GM19351 (cell line): ENCODE data around the gene FIBP.

Experiments
- ATAC-seq: cut with Tn5 transposase; IDR thresholded peaks from one replicate; pipeline ENCODE4 v1.9.1; 2021; ENCODE audit warnings: mild to moderate bottlenecking, moderate library complexity; ENCODE audit not compliant: unreplicated experiment

FIBP gene

DNA sequence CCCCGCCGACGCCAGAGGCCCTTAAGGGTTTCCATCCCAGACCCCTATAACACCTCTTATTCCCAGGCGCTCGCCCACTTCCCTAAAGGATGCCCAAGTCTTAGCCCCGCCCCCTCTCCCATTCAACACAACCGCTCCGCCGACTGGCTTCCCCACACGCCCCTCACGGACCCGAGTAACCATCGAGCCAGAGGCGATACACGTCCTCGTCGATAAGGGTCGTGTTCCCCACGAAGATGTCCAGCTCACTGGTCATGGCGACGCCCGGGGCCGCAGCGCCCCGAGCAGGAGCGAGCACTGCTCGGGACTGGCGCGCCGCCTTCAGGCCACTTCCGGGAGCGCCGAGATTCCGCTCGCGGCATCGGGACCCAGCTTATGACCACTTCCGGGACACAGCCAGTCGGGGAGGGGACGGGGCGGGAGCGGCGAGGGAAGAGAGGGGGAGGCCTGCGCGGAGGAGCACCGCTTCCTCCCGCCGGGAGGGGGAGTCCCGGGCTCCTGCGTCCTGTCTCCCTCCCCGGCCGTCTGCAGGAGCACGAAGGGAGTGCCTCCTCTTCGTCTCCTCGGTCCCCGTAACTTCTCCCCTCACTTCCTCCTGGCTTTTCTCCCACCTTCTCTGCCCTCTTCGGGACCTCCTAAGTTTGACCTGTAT is at the start of gene FIBP:
Gene FIBP (minus strand): TSS at position 309 of the 652 bp plus-strand sequence. CDS start 53 bp downstream, at position 256.
- peak; percentile 40 for ATAC-seq

DNA sequence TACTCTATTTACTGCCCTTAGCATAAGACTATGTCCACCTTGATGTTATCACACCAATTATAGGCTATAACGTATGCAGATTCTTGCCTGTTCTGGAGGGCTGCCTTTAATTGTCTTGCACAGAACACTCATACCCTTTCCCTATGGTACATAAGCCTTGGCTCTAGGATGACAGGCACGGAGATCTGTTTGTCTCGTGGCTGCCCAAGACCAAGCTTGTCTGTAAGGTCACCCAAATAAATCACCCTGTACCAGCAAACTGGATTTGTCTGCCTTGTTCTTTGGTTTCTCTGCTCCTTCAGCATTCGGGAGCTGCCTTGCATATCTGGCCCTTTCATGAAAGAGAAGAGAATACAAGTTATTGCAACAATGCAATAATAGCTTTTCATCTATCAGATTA is 49.5 kb upstream of the FIBP start:
- no peak for ATAC-seq

DNA sequence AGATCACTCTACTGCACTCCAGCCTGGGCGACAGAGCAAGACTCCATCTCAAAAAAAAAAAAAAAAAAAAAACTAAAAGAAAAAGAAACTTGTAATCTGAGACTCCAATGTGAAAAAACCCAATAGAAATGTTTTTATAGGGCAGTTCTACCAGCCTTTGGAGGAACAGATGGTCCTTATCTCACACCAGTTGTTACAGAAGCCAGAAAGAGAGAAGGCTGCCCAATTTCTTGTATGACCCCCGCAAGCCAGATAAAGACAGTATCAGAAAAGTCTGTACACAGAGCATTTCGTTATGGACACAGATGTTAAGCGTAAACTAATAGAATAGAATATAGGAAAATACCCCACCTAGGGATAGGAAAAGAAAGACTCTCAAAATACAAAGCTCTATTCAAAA is 45.7 kb upstream of the FIBP start:
- ATAC-seq: no peak

DNA sequence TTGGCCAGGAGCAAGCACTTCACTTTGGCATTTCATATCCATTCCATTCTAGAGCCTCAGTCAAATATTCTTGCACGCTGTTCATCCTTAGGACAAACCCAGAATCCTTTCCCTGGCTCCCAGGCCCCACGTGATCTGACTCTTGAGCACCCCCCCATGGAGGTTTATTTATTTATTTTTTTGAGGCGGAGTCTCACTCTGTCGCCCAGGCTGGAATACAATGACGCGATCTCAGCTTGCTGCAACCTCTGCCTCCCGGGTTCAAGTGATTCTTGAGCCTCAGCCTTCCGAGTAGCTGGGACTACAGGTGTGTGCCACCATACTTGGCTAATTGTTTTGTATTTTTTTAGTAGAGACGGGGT is 44.3 kb upstream of the FIBP start:
- no peak for ATAC-seq

DNA sequence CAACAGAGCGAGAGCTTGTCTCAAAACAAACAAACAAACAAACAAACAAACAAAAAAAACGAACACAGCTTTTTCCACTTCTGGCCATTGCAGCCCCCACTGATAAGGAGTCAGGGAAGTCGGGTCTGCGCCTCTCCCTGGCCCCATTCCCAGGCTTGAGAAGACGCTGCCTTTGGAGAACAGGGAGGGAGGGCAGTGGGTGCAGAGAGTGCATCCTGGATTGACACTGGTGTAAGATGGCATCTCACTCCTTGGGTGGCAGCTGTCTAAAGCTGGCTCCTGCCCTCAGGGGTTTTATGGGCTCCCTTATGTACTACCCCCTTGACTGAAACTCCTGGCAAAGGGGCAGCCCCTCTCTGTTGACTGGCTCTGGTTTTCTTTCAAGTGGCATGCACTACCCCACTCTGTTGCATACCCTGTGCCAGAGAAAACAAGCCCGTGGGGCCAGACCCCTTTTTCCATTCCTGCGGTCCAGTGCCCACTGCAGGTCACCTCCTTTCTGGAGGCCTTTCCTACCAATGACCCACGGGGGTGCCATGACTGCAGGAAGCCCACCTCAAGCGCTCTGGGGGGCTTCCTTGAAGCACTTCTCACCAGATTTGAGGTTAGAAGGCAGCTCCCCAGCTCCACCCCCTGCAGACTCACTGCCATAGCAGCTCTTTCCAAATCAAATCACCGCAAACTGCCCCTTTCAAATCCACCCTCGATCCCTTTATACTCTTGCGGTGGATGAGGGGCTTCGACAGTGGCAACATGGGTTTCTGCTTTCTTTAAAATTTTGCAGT is 43.7 kb upstream of the FIBP start:
- ATAC-seq: no peak

DNA sequence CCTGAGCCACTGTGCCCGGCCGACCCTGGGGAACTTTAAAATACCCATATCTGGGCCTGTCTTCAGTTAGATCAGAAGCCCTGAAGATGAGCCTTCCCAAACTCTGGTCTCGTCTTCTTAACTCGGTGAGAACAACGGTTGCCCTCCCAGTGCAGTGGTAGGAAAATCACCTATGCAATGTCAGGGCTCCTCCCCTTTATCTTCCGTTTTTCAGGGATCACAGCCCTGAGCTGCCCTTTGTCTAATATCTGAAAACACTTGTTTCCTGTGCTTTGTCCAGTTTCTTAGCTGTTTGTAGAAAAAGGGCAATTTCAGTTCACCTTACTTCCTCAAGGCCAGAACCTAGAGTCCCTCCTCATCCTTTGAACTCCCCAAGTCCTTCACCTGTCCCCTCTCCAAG is 40.4 kb upstream of the FIBP start:
- no peak for ATAC-seq

DNA sequence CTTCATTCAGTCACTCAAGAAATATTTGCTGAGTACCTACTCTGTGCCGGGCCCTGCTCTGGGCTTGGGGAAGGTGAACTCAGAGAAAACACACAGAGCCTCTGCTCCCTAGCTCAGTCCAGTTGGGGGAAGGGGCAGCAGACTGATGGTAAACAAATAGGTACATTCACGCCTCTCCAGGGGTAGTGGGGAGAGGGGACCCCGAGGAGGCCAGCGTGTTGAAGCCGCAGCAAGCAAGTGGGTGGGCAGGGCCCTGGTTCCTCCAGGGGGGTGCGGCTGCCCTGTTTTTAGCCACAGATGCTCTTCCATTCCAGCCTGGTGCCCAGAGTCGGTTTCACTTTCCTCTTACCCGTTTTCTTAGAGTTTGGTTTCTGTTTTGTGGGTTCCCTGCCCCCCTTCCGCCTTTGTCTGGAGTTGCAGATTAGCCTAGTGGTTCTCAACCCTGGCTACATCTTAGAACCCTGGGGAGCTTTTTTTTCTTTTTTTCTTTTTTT is 39.7 kb upstream of the FIBP start:
- peak; percentile 62 for ATAC-seq

DNA sequence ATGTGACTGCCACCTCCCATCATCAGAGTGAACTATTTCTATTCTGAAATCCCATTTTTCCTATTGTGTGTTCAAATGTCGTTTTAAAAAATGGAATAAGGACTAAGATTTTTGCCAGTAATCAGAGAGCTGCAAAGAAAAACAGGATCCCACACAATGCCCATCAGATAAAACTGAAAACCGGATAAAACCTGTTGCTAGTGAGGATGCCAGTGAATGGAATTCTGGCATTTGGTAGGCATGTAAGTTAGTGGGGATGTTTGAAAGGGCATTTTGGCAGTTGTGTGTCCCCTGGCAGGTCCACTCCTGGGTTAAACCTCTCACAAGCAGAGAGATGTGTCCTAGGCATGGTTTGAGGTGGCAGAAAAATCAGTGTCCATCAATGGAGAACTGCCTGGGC is 37.1 kb upstream of the FIBP start:
- ATAC-seq: no peak

DNA sequence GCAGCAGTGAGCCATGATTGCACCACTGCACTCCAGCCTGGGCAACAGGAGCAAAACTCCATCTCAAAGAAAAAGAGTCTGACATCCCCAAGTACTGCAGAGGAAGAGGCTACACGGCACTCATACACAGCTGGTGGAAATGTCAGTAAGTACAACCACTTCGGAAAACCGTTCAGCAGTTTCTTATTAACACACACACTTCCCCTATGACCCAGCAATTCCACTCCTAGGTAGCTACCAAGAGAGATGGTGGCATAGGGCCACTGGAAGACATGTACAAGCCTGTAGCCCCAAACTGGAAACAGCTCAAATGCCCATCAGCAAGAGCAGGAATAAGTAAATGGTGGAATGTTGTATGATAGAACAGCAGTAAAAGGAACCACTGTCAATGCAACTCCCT is 34.3 kb upstream of the FIBP start:
- ATAC-seq: no peak

DNA sequence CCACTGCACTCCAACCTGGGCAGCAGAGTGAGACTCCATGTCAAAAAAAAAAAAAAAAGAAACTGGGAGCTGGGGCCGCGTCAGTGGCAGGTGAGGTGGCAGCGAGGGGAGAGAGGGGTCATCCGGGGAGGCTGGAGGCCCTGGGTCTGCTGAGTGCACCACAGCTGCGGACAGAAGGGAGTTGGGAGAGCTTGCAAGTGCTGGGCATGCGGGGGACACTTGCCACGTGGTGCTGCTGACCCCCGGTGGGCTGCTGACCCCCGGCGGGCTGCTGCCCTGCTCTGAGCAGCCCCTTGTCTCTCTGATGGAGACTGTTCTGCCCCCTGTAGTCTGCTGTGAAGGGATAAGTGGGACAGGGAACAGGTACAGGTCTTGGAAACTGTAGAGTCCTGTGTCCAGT is 33.6 kb upstream of the FIBP start:
- no peak for ATAC-seq

DNA sequence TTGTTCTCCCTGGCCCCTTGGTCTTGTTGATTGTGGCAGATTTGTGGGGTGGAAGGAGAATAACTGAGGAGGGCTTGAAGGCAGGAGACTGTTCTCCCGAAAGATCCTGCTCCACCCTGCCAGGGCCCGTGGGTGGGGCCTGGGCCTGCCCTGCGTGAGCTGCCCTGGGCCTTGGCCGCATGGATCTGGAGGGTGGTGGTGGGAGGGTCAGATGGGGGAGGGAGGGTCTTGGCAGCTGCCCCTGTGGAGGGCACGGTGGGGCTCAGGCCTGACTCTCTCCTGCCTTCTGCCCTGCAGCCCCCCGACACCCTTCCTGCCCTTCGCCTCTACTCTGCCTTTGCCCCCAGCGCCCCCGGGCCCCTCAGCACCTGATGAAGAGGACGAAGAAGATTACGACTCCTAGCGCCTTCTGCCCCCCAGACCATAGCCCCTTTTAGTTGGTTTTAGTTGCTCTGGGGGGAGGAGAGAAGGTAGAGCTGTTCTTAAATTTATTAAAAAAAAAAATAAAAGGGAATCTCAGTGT is 32.8 kb upstream of the FIBP start:
- ATAC-seq: no peak

DNA sequence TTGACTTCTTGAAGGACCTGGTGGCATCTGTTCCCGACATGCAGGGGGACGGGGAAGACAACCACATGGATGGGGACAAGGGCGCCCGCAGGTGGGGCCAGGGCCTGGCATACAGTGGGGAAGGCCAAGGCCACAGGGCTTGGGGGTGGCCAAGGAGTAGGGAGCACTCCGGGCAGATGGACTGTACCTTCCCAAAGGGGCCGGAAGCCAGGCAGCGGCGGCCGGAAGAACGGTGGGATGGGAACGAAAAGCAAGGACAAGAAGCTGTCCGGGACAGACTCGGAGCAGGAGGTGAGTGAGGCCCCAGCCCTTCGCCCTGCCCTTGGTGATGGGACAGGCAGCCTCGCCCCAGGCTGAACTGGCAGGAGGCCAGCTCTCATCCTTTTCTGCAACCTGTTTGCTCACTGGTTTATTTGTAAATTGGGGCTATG is 32.1 kb upstream of the FIBP start:
- no peak for ATAC-seq

DNA sequence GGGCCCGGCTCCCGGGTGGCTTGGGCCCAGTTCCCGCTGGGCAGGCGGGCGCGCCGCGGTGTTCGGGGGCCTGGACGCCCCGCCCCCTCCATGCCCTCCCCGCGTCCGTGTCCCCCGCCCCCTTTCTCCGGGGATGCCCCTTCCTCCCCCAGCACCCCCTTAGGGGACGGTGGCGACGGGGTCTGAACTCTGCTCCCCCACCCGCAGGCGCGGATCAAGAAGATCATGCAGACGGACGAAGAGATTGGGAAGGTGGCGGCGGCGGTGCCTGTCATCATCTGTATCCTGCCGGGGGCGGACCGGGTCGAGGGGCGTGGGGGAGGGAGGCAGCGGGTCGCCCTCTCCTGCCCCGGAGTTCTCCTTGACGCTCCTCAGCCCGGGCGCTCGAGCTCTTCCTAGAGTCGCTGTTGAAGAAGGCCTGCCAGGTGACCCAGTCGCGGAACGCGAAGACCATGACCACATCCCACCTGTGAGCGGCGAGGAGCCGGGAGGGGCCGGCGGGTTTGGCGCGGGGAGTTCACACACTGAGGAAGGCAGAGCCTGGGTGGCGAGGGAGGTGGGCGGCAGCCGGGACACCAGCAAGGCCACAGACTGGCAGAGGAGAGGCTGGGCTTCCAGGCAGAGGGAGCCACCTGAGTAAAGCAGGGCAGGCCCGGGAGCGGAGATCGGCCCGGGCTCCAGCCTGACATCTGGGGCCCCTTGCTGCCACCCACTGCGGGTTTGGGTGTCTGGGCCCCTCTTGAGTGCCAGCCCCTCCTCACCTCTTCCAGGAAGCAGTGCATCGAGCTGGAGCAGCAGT is 31.5 kb upstream of the FIBP start:
- peak; percentile 32 for ATAC-seq

DNA sequence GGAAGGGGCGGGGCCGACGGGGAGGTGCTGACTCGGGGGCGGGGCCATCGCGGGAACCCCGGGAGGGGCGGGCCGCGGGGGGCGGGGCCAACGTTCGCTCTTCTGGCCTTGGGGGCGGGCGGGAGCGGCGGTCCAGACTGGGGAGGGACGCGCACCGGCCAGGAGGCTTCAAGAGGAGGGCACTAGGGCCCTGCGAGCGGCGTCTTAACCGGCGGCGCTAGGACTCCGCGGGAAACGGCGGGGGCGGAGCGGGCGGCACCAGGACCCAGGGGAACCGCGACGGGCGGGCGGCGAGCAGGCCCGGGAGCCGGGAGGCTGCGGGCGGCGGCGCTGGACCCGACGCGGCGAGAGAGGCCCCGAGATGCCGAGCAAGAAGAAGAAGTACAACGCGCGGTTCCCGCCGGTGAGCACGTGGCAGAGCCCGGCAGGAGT is 30.9 kb upstream of the FIBP start, which contains the start of gene DRAP1:
Gene DRAP1 (plus strand): TSS at position 286 of the 432 bp plus-strand sequence. CDS start 76 bp downstream, at position 362.
- peak; percentile 85 for ATAC-seq

DNA sequence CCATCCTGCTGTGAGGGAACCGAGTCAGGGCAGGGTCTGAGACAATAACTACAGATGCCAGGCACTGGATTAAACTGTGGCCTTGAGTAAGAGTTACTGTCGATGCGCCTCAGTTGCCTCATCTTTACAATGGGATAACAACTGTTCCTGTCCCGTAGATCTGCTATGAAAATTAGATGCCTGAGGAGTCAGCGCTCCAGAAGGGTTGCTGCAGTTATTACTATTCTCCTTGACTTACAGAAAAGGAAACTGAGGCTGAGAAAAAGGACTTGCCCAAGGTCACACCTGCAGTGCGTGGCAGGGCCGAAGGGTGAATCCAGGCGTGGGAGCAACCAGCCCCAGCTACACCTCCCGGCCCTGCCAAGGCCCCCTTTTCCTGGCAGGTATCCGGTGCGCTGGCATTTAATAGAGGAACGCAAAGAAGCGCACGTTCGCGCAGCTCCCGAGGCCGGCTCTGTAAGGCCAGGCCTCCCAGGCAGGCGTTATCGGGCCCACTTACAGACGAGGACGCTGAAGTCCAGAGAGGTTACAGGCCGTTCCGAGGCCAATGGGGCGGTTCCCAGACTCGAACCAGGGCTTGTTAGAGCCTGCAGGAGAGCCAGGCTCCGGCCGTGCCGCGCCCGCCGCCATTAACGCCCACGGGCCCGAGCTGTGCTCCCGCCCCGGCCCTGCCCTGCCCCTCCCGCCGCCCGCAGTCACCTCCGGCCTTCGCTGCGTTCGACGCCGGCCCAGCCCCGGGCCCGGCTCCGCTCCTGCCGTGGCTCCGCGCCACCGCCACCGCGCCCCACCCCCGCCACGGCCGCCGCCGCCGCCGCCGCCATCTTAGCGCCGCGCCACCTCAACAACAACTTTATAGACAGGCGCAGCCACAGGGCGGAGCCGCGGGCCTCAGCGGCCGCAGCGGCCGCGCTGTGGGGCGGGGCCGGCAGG is 30.2 kb upstream of the FIBP start, which contains the start of gene C11orf68:
Gene C11orf68 (minus strand): TSS at position 852 of the 930 bp plus-strand sequence. CDS start 31 bp downstream, at position 821.
- peak; percentile 52 for ATAC-seq

DNA sequence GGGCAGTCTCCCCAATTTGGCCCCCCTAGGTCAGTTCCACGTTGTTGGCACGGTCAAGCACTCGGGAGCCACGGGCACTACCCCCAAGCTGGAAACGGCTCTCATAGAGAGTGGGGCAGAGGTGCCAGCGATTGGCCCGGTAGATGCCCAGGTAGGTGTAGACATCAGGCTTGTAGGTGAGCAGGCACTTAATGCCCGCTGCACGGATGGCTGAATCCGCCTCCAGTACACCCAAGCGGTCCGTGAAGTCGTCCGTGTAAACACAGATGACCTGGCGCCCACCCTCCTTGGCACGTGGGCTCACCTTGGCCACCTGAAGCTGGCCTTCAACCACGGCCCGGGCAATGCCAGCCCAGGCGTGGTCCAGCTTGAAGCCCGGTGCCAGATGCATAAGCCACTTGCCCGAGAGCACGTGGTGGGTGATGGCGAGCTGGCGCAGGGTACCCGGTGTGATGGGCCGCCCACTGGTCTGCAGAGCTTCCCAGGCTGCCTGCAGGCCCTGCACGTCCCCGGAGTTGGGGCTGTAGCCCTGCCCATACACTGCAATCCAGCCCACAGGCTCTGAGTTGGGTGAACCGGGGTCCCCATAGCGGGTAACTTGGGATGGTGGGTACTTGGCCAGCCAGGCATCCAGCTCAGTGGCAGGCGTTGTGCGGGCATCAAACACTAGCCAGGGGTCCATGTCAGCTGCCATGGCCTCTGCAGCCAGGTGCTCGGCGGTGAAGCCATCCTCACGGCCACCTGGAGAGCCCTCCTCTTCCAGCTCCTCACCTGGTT is 29.4 kb upstream of the FIBP start:
- ATAC-seq: no peak

DNA sequence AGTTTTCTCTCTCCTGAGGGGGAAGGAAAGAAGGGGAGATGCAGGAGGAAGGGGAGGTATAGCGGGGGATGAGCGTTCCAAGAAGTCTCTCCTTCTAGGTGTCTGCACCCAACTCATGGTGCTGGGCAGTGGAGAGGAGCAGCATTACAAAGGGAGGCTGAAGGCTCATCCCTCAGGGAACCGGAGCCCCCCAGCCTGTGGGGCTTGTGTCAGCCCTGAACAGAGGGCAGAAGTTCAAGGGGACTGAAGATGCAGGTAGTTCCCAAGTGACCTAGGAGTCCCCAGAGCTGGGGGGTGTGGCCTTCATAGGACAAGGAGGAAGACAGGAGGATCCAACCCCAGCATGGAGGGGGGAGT is 28.8 kb upstream of the FIBP start:
- no peak for ATAC-seq

DNA sequence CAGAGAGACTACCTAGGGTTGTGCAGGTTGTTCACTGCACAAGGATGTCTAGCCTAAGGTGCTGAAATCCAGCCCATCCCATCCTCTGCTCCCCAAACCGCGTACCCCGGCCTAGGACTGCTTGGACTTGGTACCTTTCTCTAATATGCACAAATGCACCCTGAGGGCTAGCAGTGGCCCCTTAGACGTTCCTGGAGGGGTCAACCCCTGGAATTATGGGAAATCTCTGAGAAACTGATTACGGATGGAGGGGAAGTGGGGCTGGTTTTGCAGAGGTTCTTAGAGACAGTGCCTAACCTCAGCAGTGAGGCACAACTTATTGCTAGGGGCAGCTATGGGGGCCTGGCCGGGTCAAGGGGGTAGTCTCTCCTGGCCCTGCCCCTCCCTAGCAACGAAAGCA is 28.1 kb upstream of the FIBP start:
- no peak for ATAC-seq

DNA sequence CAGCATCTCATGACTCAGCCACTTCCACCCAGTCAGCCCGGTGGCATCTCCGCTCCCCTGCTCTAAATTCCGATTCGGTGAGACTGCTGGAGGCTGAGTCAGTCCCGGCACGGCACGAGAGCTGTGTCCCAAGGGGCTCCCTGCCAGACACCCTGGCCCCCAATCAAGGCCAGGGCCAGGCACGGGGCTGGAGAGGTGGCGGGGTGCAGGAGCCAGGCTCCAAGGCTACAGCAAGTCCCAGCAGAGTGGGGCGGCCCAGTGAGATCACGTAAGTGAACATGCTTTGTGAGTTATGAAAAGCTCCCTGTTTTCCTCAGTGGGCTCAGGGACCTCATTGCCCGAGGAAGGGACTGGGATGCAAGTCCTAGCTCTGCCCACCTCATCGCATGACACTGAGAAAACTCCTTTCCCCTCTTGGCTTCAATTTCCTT is 27.6 kb upstream of the FIBP start:
- ATAC-seq: no peak
